ENCODE measurements around the gene PDIK1L. TPM values are rescaled to one million over a fixed set of nuclear protein-coding genes. Genes with fewer than 3 reads are reported as not detected.
A peak's percentile ranks its signal among the peaks of the same experiment; 100 is the strongest.

The PDIK1L gene
- total and polyA plus RNA-seq, 9 of the 15 experiments (the other 6 are each of a cell fraction or from before 2014, with no cell fraction given) = 12.8 to 30.2 (median 21.5) TPM

DNA sequence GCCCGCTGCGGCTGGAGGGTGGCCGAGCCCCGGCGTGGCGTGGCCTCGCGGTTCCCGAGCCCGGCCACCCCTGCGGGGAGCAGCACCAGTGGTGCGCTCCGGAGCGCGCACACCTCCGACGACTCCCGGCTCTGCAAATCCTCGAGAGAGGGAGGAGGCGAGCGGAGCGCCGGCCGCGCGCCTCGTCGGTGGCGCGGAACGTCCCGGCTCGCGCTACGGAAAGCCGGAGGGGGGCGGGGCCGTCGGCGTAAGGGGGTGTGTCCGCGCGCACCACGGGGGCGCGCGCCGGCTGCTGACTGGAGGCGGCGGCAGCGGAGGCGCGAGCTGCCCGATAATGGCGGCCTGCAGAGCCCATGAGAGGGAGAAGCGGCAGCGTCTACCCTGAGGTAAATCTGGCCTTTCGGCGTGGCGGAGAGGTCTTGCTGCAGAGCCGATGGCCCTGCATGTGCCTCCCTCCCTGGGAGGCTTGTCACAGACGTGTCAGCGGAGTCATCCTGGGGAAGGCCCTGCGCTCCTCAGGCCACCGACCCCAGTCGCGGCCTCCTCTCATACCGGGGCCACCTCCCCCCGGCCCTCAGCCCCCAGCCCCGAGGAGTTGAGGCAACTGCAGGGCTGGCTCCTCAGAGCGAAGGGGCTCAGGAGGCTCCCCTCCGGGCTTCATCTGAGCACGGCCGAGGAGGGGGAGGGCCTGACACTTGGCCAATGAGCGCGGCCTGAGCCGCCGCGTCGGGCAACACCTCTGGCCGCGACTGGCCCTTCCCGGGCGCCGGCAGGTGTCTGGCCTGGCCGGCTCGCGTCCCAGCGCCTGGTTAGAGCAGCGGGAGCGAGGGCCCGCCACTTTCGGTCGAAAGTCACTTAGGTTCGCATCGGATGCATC, at the start of gene PDIK1L (continued):
- TF ChIP-seq, protein P1, sequence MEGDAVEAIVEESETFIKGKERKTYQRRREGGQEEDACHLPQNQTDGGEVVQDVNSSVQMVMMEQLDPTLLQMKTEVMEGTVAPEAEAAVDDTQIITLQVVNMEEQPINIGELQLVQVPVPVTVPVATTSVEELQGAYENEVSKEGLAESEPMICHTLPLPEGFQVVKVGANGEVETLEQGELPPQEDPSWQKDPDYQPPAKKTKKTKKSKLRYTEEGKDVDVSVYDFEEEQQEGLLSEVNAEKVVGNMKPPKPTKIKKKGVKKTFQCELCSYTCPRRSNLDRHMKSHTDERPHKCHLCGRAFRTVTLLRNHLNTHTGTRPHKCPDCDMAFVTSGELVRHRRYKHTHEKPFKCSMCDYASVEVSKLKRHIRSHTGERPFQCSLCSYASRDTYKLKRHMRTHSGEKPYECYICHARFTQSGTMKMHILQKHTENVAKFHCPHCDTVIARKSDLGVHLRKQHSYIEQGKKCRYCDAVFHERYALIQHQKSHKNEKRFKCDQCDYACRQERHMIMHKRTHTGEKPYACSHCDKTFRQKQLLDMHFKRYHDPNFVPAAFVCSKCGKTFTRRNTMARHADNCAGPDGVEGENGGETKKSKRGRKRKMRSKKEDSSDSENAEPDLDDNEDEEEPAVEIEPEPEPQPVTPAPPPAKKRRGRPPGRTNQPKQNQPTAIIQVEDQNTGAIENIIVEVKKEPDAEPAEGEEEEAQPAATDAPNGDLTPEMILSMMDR (IDR thresholded peaks at IDR 0.05 in 2 of 3, conservative IDR thresholded peaks at IDR 0.05 in 1 of 3; ENCODE audit: insufficient read depth in 2 of 3, low read depth in 1 of 3, low read length in 3 of 3) = 0 out of 6 replicates have a peak, but pooled peaks of 2 of the 3 experiments have one; percentile 4 to 10
- TF ChIP-seq, protein P2, sequence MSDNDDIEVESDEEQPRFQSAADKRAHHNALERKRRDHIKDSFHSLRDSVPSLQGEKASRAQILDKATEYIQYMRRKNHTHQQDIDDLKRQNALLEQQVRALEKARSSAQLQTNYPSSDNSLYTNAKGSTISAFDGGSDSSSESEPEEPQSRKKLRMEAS (CRISPR knock-in tag; IDR thresholded peaks at IDR 0.05) = no peak
- 0 out of 2 replicates have a peak, but pooled peaks have one; percentile 52 for TF ChIP-seq ZNF311 (CRISPR knock-in tag; IDR thresholded peaks at IDR 0.05)
- TF ChIP-seq TAF1 (IDR thresholded peaks at IDR 0.05; ENCODE audit: control insufficient read depth, extremely low read depth, insufficient read depth, low read length, severe bottlenecking) = peak; percentile 86
- TF ChIP-seq SAP30 (IDR thresholded peaks at IDR 0.05; ENCODE audit: borderline replicate concordance, insufficient read depth, low read depth, low read length, poor library complexity, severe bottlenecking) = peak; percentile 90
- 0 out of 2 replicates have a peak, but pooled peaks have one; percentile 50 for TF ChIP-seq SAFB (IDR thresholded peaks at IDR 0.05; ENCODE audit: borderline replicate concordance, low read depth, low read length)
- TF ChIP-seq KLF13 (tag; IDR thresholded peaks at IDR 0.05; ENCODE audit: borderline replicate concordance, low read depth) = peak; percentile 100
- TF ChIP-seq BACH1 (tag; IDR thresholded peaks at IDR 0.05) = no peak
- TF ChIP-seq CREM (IDR thresholded peaks at IDR 0.05; ENCODE audit: low read depth) = peak; percentile 85
- 0 out of 2 replicates have a peak, but pooled peaks have one; percentile 3 for TF ChIP-seq ARID1B (IDR thresholded peaks at IDR 0.05)
- TF ChIP-seq, protein P3, sequence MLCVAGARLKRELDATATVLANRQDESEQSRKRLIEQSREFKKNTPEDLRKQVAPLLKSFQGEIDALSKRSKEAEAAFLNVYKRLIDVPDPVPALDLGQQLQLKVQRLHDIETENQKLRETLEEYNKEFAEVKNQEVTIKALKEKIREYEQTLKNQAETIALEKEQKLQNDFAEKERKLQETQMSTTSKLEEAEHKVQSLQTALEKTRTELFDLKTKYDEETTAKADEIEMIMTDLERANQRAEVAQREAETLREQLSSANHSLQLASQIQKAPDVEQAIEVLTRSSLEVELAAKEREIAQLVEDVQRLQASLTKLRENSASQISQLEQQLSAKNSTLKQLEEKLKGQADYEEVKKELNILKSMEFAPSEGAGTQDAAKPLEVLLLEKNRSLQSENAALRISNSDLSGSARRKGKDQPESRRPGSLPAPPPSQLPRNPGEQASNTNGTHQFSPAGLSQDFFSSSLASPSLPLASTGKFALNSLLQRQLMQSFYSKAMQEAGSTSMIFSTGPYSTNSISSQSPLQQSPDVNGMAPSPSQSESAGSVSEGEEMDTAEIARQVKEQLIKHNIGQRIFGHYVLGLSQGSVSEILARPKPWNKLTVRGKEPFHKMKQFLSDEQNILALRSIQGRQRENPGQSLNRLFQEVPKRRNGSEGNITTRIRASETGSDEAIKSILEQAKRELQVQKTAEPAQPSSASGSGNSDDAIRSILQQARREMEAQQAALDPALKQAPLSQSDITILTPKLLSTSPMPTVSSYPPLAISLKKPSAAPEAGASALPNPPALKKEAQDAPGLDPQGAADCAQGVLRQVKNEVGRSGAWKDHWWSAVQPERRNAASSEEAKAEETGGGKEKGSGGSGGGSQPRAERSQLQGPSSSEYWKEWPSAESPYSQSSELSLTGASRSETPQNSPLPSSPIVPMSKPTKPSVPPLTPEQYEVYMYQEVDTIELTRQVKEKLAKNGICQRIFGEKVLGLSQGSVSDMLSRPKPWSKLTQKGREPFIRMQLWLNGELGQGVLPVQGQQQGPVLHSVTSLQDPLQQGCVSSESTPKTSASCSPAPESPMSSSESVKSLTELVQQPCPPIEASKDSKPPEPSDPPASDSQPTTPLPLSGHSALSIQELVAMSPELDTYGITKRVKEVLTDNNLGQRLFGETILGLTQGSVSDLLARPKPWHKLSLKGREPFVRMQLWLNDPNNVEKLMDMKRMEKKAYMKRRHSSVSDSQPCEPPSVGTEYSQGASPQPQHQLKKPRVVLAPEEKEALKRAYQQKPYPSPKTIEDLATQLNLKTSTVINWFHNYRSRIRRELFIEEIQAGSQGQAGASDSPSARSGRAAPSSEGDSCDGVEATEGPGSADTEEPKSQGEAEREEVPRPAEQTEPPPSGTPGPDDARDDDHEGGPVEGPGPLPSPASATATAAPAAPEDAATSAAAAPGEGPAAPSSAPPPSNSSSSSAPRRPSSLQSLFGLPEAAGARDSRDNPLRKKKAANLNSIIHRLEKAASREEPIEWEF (CRISPR knock-in tag; IDR thresholded peaks at IDR 0.05) = peak; percentile 87; the same call in 1 of the 2 replicates
- TF ChIP-seq, protein P4, sequence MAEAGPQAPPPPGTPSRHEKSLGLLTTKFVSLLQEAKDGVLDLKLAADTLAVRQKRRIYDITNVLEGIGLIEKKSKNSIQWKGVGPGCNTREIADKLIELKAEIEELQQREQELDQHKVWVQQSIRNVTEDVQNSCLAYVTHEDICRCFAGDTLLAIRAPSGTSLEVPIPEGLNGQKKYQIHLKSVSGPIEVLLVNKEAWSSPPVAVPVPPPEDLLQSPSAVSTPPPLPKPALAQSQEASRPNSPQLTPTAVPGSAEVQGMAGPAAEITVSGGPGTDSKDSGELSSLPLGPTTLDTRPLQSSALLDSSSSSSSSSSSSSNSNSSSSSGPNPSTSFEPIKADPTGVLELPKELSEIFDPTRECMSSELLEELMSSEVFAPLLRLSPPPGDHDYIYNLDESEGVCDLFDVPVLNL (CRISPR knock-in tag; IDR thresholded peaks at IDR 0.05; ENCODE audit: low read depth) = peak; percentile 54; the same call in 1 of the 2 replicates
- TF ChIP-seq, protein P5, sequence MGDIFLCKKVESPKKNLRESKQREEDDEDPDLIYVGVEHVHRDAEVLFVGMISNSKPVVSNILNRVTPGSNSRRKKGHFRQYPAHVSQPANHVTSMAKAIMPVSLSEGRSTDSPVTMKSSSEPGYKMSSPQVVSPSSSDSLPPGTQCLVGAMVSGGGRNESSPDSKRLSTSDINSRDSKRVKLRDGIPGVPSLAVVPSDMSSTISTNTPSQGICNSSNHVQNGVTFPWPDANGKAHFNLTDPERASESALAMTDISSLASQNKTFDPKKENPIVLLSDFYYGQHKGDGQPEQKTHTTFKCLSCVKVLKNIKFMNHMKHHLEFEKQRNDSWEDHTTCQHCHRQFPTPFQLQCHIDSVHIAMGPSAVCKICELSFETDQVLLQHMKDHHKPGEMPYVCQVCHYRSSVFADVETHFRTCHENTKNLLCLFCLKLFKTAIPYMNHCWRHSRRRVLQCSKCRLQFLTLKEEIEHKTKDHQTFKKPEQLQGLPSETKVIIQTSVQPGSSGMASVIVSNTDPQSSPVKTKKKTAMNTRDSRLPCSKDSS (IDR thresholded peaks at IDR 0.05; ENCODE audit: low read depth, partially characterized antibody) = no peak
- TF ChIP-seq RBBP5 (IDR thresholded peaks at IDR 0.05; ENCODE audit: borderline replicate concordance, insufficient read depth, low read length, poor library complexity, severe bottlenecking) = peak; percentile 88
